Erythroblast (primary cell): ENCODE data around the gene SCTR.

Experiments
- DNase-seq, 2 experiments: peaks; one replicate each; lab custom pipeline; 2025; lab: John Stamatoyannopoulos, UW
- GATA1 ChIP-seq: IDR thresholded peaks from 2 replicates; pipeline ENCODE4 v1.6.1; 2011; ENCODE audit warnings: low read depth, mild to moderate bottlenecking, control low read depth, low read length, moderate library complexity
- POLR2A ChIP-seq: IDR thresholded peaks from 2 replicates; pipeline ENCODE4 v1.6.1; 2011; ENCODE audit warnings: mild to moderate bottlenecking, low read length

Gene SCTR

GRCh38 chr2:119434664-119435063 is 89.6 kb downstream of the SCTR start:
- TF ChIP-seq GATA1 (no peak), POLR2A (no peak)
- DNase-seq = no peak

GRCh38 chr2:119433636-119434327 is 90.5 kb downstream of the SCTR start:
- TF ChIP-seq POLR2A (no peak), GATA1 (no peak)
- DNase-seq = no peak

DNA sequence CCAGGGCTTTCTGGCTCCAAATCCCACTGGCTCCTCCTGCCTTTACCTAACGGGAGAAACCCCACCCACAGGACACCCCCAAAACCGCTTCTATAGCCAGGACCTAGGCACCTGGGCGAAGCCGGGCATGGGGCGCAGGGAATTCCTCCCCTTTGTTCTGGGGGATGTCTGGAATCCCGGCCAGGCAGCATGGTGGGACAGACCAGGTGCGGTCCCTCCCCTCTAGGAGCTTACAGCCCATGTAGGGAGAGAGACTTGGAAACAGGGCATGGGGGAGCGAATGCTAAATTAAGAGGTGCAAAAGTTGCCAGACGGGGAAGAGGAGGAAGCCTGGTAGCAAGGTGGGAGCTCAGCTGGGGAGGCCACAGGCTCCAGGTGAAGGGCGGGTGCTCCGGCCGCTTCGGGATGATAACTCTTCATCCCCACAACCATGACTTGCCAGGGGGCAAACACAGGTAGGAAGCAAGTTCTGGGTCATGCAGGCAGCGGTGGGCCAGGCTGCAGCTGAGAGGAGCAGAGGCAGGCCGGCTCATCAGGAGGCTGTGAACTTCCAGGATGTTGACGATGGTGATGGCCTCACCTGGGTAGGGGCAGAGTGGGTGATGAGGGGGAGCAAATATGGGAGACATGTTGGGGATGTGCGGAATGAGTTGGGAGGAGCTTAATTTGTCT is 91.3 kb downstream of the SCTR start:
- TF ChIP-seq POLR2A (no peak), GATA1 (no peak)
- no peak for DNase-seq

DNA sequence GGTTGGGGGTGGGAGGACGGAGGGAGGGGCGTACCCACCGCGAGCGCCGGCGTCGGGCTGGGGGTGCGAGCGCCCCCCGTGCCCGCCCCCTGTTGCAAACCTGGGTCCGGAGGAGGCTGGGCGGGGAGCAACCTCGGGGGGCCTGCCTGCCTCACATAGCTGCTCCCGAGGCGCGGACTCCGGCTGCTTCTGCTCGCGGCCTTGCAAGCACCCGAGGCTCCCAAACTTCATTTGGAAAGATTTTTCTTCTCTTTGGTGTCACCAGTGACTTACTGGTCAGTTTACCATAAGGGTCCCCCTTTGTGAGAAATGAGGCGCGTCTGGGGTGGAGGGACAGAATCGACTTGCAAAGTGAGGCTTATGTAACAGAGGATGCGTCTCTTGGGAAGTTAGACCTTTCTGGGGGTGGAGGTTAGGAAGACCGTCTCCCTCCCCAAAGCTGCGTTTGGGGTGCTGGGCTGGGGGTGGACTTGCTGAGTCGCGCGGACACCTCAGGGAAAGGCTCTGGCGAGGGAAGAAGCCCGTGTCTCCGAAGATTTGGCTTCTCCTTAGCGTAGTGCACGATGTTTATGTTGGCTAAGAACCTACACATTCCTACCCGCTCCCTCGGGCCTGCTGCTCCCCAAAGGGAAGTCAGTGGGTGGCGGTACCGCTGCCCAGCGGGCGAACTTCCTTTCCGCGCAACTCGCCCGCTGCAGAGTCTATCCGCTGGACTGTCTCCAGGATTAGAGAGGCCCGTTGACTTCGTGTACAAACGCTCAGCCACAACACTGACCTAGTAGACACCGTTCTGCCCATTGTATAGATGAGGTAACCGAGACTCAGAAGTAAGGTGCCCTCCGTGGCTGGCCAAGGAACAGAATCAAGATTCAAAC is 92.1 kb downstream of the SCTR start:
- DNase-seq = no peak
- TF ChIP-seq POLR2A (no peak), GATA1 (no peak)

GRCh38 chr2:119431155-119431975 is 92.9 kb downstream of the SCTR start, which contains the start of gene TMEM37:
Gene TMEM37 (plus strand): TSS chr2:119431854. CDS start chr2:119431904, 50 bp downstream.
- peak; percentile 58 to 69 for DNase-seq
- TF ChIP-seq POLR2A = no peak
- TF ChIP-seq GATA1 = no peak

DNA sequence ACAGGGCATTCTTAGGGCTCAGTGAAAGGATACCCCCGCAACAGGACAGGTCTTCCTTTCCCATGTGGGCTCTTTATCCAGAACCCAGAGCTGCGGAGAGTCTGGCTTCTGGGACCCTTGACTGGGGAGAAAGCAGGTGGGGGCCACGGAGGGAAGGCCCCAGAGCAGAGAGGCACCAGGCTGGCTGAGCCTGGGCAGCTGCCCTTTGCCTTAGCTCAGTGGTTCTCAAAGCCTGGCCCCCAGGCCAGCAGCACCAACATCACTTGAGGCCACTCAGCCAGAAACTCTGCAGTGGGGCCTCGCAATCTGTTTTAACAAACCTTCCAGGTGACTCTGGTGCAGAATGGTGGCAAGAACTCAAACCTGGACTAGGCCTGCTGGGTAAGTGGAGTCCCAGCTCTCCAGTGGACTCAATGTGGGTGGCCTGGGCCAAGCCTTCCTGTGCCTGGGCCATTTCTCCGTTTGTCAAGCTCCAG is 94.2 kb downstream of the SCTR start:
- TF ChIP-seq POLR2A = no peak
- TF ChIP-seq GATA1 = no peak
- no peak for DNase-seq

DNA sequence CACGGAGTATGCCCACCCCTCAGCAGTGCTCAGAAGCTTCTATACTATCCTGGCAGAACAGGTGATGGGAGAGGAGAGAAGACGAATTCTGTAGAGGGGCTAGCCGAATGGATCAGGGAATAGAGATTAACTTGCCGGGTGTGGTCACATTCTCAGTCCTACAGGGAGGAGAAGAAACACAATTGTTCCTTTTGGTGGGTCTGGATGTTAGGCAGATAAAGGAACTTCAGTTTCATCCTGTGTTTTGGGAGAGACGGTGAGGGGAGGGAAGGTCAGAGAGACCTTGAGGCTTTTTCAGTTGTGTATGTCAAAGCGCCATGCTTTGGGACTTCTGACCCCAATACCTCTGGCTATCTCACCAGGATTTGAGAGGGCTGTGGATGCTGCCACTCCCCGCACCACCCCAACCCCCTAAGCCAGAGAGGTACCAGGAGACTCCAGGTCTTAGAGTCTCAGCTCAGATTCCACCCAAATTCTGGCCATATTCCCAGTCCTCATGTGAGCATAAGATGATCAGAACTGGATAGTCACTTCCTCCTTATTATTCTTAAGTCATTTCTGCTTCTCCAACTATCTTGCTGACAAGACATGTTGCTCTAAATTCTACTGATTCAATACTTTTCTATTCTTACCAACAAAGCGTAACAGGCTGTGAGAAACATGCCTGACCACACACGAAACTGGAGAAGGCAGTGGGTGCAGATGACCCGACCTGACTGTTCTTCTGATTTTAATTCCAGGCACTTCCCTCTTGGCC is 94.9 kb downstream of the SCTR start:
- DNase-seq = no peak
- TF ChIP-seq GATA1 (no peak), POLR2A (no peak)

GRCh38 chr2:119428488-119429224 is 95.6 kb downstream of the SCTR start:
- TF ChIP-seq POLR2A = no peak
- no peak for TF ChIP-seq GATA1

DNA sequence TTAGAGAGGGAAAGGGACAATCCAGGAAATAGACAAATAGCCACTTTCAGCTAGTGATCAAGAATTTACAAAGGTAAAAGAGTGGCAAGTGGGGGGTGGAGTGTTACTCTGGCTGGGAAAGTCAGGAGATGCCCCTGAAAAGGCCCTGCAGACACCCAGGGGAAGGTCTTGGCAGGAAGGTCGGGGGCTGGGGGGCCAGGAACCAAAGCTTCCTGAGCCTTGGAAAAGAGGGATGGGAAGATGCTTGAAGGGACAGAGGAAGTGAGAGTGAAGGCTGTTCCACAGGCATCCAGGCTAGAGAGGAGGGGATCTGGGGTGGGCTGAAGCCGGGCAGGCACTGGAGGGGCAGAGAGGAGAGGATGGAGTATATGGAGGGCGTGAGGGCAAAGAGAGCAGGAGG is 96.5 kb downstream of the SCTR start:
- DNase-seq = no peak
- TF ChIP-seq POLR2A (no peak), GATA1 (no peak)

More at GRCh38 chr2:119428488-119429224, 95.6 kb downstream of the SCTR start:
- DNase-seq = no peak

DNA sequence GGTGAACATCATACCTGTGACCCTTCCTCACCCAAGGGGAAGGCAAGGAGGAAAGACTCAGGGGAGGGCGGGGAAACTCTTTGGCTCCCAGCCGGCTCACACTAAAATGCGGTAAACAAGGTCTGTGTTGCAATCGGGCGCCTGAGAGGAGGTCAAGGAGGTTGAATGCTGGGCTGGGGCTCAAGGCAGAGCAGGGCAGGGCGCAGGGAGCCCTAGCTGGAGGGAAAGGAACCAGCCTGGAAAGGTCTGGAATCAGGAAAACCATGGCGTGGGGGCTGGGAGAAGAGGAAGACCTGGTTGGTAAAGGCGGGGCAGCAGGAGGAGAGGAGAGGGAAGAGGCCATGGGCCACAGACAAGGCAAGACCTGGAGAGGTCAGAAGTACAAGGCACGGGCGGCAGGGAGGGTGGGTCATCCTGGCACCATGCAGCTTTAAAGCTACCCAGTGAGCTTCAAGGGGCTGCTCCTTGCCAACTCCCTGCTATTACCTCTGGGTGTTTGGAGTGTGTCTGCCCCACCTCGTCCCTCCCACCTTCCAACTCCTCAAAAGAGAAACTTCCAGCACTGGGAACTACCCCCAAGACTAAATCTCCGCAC is 97.4 kb downstream of the SCTR start:
- DNase-seq = no peak
- TF ChIP-seq POLR2A (no peak), GATA1 (no peak)

- TF ChIP-seq POLR2A (no peak), GATA1 (no peak)
- no peak for DNase-seq
These were observed 97.9 kb downstream of the SCTR start for GRCh38 chr2:119426396-119426675.
